Hematopoietic multipotent progenitor cell treated with erythropoietin and hydrocortisone succinate and interleukin-3 and kit ligand, for 15 days (in vitro differentiated cells): ENCODE results near the gene AGBL4.
A peak's percentile ranks its signal among the peaks of the same experiment; 100 is the strongest.

ENCODE experiments used
- DNase-seq: peaks from one replicate; pipeline ENCODE4 v3.0.0-alpha.2; 2015; ENCODE audit warnings: low spot score

AGBL4 gene

DNA sequence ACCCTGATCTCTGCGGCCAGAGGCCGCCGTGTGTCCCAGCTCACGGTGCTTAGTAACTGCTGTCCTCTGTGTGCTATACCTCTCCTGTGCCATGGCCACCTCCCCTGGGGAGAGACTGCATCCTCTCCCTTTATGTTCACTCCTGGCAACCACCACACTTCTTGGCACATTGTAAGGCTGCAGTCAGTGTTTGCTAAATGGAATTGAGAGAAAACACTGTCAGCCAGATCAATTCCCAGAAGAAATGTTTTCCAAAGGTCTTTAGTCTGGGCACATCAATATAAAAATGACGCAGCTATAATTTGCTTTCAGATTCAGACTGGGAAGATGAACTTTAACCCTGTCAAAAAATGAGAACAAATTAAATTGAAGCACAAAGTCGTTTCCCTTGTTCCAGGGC is 1343.9 kb downstream of the AGBL4 start:
- DNase-seq = no peak

GRCh38 chr1:48678710-48679505 is 1344.8 kb downstream of the AGBL4 start:
- no peak for DNase-seq

GRCh38 chr1:48677306-48678287 is 1346.2 kb downstream of the AGBL4 start:
- peak; percentile 24 for DNase-seq

- no peak for DNase-seq
Observed at GRCh38 chr1:48676822-48677221, 1346.9 kb downstream of the AGBL4 start.

DNA sequence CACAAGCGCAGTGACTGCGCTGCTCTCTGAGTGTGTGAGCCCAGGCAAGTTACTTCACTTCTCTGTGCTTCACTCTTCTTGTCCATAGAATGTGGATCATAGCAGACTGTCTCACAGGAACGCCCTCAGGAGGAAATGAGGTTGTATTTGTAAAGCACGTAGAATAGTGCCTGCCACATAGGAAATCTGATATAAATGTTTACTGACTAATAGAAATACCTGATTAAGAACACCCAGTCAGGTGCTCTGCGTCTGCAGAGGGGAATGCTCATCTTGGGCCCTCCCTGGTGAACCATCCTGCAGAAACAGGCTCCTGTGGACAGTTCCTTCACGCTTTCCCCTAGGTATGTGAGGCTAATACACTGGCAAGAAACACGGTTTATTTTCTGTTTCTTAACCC is 1347.4 kb downstream of the AGBL4 start:
- DNase-seq = no peak

- DNase-seq = no peak
Observed at GRCh38 chr1:48675251-48675650, 1348.5 kb downstream of the AGBL4 start.

DNA sequence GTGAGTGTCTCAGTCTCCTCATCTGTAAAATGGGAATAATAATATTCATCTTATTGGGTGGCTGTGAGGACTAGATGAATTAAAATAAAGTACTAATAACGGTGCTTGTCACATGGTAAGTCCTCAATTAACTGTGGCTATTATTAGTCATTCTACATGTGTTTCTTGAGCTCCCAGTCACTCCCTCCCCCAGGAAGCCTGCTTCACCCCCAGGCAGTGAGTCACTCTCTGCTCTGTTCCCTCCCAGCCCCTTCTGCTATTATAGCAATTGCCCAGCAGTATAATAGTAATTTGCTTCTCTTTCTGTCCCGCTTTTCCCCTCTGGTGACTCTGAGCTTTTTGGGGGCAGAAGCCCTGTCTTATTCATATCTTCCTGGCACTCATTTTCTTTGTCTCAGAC is 1349.1 kb downstream of the AGBL4 start:
- DNase-seq = no peak

DNA sequence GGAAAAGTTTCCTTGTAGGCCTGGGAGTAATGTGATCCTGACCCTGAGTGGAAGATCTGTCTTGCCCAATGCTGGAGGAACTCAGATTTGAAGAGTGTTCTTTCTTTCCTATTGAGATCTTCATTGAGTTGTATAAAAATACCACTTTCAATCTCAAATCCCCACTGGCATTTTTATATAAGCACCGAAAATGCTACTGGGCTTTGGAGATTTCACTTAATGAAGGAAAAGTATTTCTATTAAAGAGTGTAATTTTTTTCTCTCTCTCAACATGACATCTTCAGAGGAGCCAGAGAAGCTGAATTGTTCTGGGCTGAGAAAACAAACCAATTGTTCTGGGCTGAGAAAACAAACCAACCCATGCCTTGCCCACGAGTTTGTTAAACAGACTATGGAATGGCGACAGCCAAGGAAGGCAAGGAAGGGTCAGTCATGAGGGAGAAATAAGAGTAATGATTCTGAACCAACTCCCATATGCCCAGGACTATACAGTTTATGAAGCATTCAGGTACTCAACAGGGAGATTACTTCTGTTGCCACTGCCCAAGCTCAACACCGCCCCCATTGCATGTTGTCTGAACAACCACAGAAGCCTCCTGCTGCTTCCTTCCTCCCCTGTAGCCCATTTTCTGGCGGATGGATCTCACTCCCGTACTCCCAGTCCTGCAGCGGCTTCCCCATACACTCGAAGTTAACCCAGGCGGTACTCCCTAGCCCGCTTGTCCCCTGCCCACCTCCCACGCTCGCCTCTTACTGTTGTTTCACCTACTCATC is 1350.2 kb downstream of the AGBL4 start:
- DNase-seq = no peak

- DNase-seq = no peak
Observed at GRCh38 chr1:48671578-48671977, 1352.2 kb downstream of the AGBL4 start.

DNA sequence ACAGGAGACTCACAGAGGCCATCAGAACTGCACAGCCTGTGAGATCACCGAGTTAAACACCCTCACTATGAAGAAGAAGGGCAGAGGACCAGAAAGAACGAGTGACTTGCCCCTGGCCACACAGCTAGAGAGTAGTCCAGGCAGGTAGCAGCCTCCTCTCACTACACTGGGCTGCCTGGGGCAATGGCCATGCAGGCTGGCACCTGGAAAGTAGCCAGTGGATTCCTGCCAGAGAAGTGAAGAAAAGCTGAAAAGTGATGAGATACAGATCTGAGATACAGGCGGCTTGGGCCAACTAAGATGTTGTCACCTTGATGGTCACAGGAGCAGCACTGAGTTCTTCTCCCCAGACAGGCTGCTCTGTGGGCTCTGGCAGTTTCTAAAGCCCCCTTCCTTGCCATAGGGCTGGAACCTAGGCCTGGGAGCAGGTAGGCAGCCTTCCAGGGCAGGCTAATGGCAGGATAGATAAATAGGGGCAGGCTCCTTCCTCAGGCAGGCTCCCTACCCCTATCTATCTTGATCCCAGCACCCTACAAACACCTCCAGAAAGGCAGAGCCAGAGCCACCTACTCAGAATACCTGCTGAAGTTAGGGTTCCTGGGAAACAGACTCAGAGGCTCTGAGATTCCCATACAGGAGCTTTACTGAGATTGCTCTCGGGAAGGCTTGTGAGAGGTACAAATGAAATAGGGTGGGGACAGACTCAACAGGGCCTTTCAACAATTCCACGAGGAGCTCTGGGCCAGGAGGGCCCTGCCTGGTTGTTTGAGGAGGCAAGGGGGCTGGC is 1353.3 kb downstream of the AGBL4 start:
- no peak for DNase-seq

DNA sequence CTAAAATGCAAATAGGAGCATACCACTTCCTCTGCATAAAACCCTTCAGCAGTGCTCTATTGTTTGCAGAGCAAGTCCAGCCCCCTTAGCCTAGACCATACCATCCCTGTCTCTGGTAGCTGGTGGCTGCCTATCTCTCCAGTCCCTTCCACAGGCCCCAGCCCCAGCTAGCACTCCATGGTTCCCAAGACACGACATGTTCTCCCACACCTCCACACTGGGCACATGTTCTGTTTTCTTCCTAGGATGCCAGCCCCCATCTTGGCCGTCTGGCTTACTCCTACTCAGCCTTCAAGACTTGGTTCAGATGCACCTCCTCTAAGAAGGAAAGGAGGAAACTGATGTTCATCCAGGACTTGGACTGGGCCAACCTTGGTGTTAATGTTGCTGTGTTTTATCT is 1355.4 kb downstream of the AGBL4 start:
- DNase-seq = no peak

DNA sequence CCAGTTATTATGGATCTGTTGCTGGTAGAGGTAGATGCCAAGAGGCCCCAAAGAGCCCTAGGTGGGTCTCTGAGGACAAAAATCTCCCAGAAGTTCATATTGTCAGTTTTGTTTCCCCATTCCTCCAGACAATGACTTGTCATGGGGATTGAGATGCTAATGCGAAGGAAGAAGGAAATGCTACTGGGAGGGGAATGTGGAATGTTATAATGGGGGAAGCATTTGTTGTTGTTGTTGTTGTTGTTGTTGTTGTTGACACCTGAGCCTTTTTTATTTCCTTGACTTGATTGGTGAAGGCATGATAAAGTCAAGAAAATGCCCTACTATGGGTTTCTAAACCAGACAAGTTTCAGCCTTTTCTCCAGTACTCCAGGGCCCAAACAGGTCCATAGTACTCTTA is 1356.0 kb downstream of the AGBL4 start:
- DNase-seq = no peak

DNA sequence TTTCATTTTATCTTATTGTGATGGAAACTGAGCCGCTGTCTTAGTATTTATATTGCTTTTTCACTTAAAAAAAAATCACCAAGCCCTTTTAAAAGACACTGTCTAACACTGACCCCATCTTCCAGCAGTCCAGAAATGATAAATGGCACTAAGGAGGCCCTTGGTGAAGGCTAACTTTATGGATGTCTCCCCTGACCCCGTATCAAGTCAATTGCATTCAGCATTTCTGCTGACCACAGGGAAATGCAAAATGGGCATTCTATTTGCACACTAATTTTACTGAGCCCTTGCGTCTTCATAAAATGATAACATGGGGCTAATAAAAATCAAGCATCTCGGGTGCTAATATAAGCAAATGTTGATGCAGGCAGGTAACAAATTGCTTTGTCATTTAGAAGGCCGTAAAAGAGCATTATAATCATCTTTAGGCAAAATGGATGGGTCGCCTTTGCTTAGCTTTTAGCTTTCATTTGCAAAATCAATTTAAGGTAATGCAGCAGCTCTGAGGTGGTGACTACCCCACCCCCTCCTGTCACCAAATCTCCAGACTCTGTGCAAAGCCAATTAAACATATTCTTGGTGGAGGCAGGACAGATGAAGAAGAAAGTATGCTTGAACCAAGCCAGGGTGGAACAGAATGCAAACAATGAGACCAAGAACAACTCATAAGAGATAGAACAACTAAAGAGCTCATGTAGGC is 1357.9 kb downstream of the AGBL4 start:
- no peak for DNase-seq

DNA sequence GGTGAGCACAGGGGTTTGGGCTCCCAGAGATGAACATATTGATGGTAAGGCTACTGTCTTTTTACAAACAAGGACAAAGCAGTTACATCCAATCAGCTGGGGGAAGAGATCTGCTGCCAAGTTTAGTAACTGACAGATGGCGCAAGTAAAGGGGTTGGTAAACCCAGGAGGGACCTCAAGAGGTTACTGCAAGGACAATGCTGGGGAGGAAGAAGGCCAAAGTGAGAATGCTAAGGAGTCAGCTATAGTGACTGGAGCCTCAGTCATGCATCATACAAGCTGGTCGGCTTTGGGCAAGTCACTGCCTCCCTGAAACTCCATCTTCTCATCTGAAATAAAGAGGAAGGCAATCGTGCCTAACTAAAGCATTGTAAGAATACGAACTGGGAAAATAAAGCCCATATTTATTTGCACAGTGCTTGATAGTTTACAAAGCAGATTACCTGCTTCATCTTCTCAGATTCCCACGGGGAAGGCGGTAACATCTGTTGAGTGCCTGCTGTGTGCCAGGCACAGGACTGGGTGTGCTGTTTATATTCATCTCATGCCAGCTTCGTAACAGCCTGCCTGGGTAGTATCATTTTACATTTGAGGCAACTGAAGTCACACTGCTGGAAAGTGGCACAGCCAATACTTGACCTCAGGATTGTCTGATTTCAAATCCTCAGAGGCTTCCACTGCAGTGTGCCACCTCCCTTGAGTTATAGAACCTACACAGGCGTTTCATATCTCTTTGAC is 1361.9 kb downstream of the AGBL4 start:
- DNase-seq = no peak

GRCh38 chr1:48659801-48660200 is 1364.0 kb downstream of the AGBL4 start:
- DNase-seq = no peak

DNA sequence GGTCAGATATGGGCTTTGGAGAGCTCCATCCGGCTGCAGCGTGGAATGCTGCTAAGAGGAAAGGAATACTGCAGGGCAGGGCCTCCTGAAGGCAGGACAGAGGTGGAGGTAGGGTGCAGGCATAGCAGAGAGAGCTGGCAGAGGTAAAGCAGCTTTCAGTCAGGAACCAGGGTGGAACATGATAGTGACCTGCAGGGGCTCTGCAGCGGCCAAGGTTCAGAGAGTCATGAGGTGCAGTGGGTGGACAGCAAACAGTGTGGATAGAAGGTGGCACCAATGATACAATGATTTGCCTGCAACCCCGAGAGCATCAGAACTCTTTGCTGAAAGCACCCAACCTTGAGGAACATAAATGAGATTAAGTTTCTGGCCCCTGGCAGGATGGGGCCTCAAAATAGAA is 1366.3 kb downstream of the AGBL4 start:
- no peak for DNase-seq

DNA sequence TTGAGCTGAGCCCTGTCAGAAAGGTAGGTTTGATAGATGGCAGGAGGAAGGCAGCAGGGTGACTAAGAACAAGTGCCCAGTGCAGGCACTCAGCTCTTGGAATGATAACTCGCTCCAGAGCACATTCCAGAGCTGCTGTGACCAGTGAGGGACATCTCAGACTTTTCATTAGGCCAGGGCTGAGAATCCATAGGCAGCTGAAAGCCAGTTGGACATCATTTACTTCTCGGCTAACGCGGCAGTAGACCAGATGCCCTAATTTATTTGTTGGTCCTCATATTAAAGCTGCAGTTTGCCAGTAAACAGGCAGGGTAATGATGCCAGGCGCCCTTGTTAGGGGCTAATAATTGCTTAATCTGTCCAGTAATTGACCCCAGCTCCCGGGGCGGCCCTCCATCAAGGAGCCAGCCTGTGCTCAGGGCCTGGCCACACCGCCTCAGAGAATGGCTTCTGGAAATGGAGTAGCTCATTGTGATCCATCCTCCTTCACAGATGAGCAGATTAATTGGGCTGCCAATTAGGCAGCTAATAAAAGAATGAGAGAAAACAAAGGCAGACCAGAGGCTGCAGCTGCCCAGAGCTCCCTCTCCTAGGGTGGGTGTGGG is 1369.0 kb downstream of the AGBL4 start:
- DNase-seq = no peak

DNA sequence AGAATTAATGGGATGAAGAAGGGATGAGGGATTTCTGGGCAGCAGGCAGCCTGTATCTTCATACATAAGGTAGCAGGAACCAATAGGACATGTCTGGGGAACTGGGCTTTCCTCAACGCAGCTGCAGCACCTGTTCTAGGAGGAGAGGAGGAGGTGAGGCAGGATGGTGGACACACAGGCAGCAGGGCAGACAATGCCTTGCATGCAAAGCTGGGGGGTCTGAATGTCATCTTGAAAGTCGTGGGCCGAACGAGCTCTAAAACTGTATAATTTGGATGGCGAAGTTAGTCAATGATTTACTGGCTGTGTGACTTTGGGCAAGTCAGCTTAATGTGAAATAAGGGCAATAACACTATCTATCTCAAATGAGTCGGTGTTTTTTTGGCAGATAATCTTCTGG is 1371.4 kb downstream of the AGBL4 start:
- no peak for DNase-seq

DNA sequence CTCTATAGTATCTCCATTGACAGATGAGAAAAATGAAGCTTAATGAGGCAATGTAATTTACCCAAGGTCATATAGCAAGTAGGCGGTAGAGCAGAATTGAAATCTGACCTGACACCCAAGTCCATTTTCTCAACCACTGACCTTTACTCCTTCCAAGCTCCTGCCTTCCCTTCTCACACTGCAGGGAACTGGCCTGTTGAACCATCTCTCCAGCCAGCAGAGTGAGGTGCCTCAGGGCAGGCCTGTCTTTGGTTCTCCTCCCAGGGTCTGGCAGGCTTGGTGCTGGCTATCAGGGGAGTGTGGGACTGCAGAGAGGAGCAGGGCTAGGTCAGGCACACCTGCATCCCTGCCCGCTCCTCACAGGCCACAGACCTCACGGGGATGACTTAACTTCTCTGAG is 1373.9 kb downstream of the AGBL4 start:
- no peak for DNase-seq

- no peak for DNase-seq
Observed at GRCh38 chr1:48645883-48646282, 1377.9 kb downstream of the AGBL4 start.
